Measurements from ENCODE around the gene VGF.
"Not testable (repeated sequence)": the region's sequence is repeated elsewhere in the genome, so short reads cannot be mapped to it uniquely, and the experiment has no call there.

Gene VGF

GRCh38 chr7:101120315-101120714, 45.1 kb downstream of the VGF start:
- DNase-seq (ENCODE audit: low read depth in 4 of 4, low spot score in 1 of 4), result no peak

GRCh38 chr7:101119876-101120275, 45.5 kb downstream of the VGF start:
- DNase-seq (ENCODE audit: low read depth in 4 of 4, low spot score in 1 of 4), result no peak

GRCh38 chr7:101118856-101119255, 46.5 kb downstream of the VGF start:
- no peak for DNase-seq (ENCODE audit: low read depth in 4 of 4, low spot score in 1 of 4)

GRCh38 chr7:101116898-101117297, 48.5 kb downstream of the VGF start:
- no peak for DNase-seq (ENCODE audit: low read depth in 4 of 4, low spot score in 1 of 4)

GRCh38 chr7:101115215-101115614, 50.2 kb downstream of the VGF start:
- DNase-seq (ENCODE audit: low read depth in 4 of 4, low spot score in 1 of 4), result no peak

- DNase-seq (ENCODE audit: low read depth in 4 of 4, low spot score in 1 of 4), result no peak
These were observed 50.9 kb downstream of the VGF start for GRCh38 chr7:101114492-101114891.

GRCh38 chr7:101113836-101114235, 51.5 kb downstream of the VGF start:
- DNase-seq (ENCODE audit: low read depth in 4 of 4, low spot score in 1 of 4), result no peak

- DNase-seq (ENCODE audit: low read depth in 4 of 4, low spot score in 1 of 4), result not testable (repeated sequence)
These were observed 52.2 kb downstream of the VGF start for GRCh38 chr7:101113140-101113539.

Data from stimulated activated CD4-positive, alpha-beta T cell treated with anti-CD3 and anti-CD28 coated beads, Interleukin-1b, Interleukin-23, amount 100 ng/mL, for 24 hours (primary cell).